HUDEP-2 (cell line): ENCODE measurements around the gene NXT2.
"Not testable (repeated sequence)": the region's sequence is repeated elsewhere in the genome, so short reads cannot be mapped to it uniquely, and the experiment has no call there.

Experiments
- DNase-seq, 76 experiments: peaks; one replicate each; lab custom pipeline; 2025; ENCODE audit not compliant: unreplicated experiment in 76 of 76; lab: John Stamatoyannopoulos, UW

NXT2 gene

DNA sequence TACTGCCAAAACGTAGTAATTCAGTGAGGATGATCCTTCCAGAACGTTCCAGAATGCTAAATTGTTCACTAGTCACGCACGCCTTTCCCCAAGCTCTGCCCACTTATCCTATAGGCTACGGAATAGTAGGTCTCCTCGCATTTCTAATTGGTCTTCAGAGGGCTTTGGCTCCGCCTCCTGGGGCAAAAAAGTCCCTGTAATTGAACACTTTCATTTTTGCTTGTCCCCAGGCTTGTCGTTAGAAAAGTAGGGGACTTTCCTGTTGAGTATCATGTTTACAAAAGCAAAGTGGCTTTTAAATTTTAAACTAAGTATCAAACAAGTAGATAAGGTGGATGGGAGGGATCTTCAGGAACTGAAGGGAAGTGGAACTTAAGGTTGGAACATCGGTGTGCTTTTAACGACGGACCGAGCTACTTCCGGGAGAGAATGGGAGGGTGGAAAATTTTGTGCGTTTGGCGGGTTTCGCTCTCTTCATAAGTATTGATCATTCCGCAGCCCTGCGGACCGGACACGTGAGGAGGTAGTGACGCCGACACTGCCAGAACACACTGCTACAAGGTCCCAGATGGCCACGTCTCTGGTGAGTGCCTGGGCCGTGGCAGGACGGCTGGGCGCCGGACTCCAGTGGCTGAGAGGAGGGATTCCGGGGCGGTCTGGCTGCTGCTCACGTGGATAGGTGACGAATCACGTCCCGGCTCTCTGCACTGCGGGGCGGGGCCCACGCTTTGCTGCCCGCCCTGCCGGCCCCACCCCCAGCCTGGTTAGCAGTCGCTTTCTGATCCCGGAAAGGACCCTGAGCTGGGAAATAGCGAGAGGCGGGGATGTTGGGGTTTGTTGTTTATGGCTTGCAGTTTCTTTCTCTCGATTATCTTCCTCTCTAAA, at the start of gene NXT2:
Gene NXT2, plus strand, starts transcription at position 406 of the 885 bp plus-strand sequence. Its CDS starts 163 bp downstream, at position 569.
- peak; percentile 1 to 86 (median 74) for DNase-seq

DNA sequence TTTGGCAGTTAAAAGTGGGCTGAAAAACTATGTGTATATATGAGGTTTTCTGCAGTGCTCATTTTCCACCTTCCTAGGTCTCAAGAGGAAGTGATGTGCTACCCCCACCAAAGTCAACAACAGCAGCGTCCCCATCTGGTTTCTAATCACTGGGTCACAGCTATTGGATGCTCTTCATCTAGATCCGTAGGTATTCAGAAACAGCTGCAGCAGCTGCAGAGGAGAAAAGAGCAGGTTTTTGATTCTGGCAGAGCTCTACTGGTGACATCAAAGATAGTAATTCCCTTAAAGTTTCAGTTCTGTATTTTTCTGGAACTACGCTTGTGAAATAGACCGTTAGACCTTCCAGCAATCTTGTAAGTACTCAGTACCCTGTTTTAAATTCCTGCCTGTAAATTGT, 49.0 kb upstream of the NXT2 start:
- DNase-seq: no peak

DNA sequence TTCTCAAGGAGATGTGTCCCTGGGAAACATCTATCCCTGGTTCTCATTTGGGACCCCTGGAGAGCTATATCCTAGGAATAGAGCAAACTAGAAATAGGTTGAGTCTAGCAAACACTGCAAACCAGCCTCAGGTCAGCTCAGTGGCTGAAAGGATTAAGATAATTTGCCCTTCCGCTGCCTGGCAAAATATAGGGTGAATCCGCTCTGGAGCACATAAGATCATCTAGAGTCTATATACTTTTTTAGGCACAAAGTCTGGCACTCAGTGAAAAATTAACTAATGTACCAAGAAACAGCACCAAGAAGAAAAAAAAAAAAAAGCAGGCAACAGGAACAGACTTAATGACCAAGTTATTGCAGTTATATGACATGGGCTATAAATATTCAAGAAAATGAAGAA, 47.5 kb upstream of the NXT2 start:
- DNase-seq: no peak

DNA sequence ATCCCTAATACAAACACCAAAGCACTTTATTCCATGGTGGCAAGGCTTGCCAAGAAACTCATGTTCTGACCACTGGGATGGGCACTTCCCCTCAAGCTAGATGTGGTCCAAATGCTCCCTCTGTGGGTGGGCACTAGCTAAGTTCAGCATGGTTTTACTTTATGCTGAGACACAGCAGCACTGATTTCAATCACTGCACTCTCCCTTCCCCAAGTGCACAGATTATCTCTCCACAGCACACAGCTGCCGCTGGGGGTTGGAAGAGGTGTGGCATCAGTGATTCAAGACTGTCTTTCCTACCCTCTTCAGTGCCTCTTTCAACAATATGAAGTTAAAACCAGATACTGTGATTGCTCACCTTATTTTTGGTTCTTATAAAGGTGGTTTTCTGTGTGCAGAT, 38.2 kb upstream of the NXT2 start:
- no peak for DNase-seq

DNA sequence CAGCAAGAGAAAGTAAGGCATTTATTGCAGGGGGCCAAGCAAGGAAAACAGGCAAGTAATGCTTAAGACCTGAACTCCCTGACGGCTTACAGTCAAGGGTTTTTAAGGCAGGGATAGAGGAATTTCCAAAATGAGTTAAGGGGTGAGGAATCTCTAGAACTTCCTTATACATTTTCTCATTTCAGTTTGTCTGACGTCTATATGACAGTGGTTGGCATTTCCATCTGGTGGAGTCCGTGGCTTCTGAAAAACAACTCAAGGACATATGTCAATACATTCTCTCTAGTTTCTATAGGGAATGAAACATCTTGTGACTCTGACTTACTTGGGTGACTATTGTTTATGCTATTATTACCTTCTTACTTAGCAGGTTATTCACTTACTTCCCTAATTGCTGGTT, 35.5 kb upstream of the NXT2 start:
- no peak for DNase-seq

DNA sequence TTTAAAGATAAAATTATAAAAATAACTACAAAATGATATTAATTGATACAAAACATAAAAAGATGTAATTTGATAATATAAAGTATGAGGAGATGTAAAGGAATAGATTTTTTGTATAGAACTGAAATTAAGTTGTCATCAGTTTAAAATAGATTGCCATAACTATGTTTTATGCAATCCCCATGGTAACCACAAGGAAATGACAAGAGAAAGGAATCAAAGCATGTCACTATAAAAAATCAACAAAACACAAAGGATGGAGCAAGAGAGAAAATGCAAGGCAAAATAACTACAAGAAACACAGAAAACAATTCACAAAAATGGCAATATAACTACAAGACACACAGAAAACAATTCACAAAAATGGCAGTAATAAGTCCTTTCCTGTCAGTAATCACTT, 27.7 kb upstream of the NXT2 start:
- no peak for DNase-seq

DNA sequence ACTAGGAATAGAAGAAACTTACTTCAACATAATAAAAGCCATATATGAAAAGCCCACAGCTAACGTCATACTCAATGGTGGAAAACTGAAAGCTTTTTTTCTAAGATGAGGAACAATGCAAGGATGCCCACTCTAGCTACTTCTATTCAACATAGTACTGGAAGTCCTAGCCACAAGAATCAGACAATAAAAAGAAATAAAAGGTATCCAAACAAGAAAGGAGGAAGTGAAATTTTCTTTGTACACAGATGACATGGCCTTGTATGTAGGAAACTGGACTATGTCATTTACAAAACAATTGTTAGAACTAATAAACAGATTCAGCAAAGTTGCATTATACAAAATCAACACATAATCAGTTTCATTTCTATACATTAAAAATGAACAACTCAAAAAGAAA, 25.5 kb upstream of the NXT2 start:
- DNase-seq: no peak

DNA sequence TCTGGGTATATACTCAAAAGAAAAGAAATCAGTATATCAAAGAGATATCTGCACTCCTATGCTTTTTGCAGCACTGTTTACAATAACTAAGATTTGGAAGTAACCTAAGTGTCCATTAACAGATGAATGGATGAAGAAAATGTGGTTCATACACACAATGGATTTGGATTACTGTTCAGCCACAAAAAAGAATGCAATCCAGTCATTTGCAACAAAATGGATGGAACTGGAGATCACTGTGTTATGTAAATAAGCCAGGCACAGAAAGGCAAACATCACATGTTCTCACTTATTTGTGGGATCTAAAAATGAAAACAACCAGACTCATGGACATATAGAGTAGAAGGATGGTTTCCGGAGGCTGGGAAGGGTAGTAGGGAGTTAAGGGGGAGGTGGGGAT, 17.6 kb upstream of the NXT2 start:
- DNase-seq: no peak

DNA sequence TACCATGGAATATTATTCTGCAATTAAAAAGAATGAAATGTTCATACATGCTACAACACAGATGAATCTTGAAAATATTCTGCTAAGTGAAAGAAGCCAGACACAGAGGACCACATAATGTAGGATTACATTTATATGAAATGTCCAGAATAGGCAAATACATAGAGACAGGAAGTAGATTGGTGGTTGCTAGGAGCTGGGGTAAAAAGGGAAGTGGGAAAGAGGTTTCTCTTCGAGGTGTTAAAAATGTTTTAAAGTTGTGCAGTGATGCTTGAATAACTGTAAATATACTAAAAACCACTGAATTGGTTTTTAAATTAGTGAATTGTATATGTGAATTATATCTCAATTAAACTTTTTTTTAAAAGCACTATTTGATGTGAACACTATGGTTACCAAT, 3.6 kb upstream of the NXT2 start:
- DNase-seq: no peak

DNA sequence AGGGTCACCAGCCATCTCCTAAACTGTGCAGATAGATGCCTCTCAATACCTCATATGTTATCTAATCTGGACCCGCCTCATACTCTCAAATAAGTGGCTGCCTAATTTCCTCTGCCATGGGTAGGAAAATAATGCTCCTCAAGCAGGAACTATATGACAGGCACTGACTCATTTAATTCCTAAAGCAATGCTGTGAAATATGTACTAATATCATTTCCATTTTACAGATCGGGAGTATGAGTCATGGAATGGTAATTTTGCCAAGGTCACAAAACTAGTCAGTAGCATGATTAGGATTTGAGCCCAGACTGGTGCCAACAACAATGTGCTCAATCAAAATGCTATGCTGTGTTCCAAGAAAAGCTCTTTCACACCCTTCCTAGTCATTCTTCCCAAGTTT, 3.0 kb upstream of the NXT2 start:
- DNase-seq: no peak

DNA sequence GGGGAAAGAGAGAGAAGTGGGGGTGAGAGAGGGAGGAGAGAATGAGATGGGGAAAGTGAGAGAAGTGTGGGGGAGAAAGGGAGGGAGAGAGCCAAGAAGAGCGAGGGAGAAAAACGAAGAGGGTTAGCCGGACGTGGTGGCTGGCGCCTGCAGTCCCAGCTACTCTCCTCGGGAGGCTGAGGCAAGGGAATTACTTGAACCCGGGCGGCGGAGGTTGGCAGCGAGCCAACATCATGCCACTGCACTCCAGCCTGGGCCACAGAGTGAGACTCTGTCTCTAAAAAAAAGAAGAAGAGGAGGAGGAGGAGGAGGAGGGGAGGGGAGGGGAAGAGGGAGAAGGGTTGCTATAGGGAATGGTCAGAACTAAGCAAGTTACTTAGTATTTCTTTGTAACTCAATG, 1.7 kb upstream of the NXT2 start:
- no peak for DNase-seq

DNA sequence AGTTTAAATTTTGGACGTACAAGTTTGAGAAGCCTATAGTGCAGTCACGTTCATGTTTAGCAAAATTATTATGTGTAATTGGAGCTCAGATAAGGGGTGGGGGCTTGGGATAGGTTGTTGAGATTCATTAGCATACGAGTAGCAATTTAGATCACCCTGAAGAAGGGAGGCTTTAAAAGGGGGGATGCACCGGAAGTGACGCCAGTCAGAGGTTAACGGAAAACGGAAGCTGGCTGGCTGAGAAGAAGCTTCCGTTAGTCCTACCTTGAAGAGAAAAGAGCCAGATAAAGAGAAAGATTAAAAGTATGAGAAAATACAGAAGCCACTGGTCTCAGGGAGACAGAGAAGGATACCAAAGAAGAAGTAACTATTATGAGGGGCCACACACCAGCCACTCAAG, 1.1 kb upstream of the NXT2 start:
- DNase-seq: no peak

DNA sequence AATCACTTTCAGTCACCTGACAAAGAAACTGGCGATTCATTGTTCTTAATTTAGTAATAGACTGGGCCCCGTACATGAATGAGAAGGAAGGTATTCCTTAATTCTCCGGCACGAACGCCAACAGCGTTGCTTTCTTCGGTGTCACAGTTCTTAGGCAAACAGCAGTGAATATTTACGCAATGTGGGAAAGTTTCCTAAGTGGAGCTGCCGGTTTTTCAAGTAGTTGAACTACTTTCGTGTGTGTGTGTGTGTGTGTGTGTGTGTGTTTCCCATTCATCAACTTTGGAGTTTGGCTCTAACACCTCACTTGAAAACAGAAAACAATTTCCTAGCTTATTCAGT, 651 bp downstream of the NXT2 start:
- DNase-seq: peak in 6 of 76 experiments; percentile 2 to 22 (median 9)

DNA sequence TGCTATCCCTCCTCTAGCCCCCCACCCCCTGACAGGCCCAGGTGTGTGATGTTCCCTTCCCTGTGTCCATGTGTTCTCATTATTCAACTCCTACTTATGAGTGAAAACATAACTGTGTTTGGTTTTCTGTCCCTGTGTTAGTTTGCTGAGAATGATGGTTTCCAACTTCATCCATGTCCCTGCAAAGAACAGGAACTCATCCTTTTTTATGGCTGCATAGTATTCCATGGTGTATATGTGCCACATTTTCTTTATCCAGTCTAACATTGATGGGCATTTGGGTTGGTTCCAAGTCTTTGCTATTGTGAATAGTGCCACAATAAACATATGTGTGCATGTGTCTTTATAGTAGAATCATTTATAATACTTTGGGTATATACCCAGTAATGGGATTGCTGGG, 2.4 kb downstream of the NXT2 start:
- DNase-seq: not testable (repeated sequence)

DNA sequence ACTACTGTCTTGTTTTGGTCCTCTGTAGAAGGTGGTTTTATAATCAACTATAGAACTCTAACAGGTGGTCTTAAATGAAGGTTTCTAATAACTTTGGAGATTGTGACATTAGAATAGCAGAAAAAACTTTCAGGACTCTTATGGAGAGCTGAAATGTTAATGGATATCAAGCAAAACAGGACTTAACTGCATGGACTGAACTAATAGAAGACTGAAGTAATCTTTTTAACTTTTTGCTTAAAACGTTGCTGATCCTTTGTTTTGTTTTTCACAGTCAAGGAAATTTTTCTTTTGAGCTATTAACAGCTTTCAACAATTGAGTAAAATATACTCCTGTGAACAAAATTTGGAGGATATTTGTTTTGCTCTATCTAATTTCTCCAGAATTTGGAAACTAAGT, 17.2 kb downstream of the NXT2 start:
- no peak for DNase-seq

DNA sequence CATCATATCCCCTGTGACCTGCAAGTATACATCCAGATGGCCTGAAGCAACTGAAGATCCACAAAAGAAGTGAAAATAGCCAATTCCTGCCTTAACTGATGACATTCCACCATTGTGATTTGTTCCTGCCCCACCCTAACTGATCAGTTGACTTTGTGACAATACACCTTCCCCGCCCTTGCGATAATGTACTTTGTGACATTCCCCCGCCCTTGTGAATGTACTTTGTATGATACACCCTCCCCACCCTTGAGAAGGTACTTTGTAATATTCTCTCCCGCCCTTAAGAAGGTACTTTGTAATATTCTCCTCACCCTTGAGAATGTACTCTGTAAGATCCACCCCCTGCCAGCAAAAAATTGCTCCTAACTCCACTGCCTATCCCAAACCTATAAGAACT, 39.4 kb downstream of the NXT2 start:
- DNase-seq: not testable (repeated sequence)

DNA sequence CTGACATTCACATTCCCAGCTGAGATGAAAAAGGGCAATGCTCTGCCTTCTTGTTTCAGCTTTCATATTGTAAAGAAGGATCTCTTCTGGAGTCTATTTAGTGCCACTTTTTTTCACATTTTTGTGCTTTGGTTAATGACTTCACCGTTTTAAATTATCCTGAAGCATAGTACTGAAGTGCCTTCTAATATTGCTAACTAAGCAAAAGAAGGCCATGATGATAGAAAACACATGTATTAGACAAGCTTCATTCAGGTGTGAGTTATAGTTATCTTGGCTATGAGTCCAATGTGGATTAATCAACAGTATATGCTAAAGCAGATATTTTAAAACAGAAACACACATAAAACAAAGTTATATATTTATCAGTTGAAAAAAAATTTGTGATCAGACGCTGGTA, 40.4 kb downstream of the NXT2 start:
- no peak for DNase-seq

DNA sequence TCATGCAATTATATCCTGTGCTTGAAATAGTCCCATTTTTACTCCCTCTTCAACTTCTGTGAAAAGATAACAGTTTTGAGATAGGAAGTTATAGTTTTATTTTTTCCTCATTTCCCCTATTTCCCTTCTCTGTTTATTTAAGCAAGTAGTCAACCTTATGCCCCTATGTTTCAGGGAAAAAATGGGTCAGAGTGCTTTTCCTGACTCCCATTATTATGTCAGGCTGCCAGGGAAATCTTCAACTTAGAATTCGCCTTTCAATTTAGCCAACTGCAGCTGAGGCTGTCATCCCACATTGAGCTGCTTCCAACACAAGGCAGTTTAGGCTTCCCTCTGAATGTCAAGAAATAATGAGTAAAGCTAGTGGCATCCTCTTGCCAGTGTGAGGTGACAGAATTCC, 42.3 kb downstream of the NXT2 start:
- DNase-seq: no peak

DNA sequence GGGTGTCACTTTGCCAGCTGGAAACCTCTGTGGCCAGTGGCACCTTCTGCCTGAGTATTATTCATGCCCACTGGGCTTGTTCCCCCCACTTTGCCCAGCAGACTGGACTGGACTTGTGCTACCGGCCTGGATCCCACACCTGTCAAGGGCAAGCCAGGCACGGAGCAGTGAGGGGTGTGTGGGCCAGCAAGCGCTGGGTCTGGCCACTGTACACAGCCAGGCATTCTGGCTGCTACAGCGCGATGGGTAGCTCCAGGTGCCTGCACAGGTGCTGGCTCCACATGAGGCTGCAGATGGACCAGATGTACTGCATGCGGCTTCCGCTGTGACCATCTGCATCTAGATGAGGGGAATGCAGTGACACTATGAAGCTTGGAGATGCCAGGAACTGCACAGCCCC, 48.8 kb downstream of the NXT2 start:
- DNase-seq: no peak

DNA sequence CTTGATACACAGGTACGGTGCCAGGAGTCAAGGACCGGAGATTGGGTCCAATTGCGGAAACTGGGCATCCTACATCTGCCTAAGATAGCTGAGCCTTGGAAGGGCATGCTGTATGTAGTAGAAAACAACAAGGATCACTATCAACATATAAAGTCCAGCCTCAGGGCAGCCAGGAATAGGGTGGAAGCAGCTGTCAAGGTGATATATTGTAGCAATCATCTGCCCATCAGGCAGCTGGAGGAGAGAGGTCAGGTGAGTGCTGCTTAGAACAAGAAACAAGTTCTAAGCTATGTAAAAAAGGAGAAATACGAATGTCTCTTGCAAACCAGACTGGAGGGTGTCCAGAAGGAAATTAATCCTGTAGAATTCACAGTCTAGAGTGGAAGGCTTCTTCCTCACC, 53.5 kb downstream of the NXT2 start:
- DNase-seq: no peak
